PC-9 (cell line): ENCODE data around the gene CTNNA3. TPM values are rescaled to one million over a fixed set of nuclear protein-coding genes. Genes with fewer than 3 reads are reported as not detected.

ENCODE experiments used
- BruUV-seq: library from RNA; stranded (reverse); fragments of 400-500 nt; replicated peaks from 2 replicates; lab custom pipeline; 2021; lab: Mats Ljungman, UMichigan
- CTCF ChIA-PET: fragments of 300-600 bp; sonication (Branson Sonifier 250); formaldehyde crosslinking; loops from one replicate; lab custom pipeline; 2022; ENCODE audit warnings: antibody characterized with exemption; lab: Charles Lee
- POLR2A ChIA-PET: fragments of 300-600 bp; sonication (Branson Sonifier 250); formaldehyde crosslinking; loops from one replicate; lab custom pipeline; 2022; ENCODE audit warnings: antibody characterized with exemption; ENCODE audit not compliant: unreplicated experiment; lab: Charles Lee
- DNase-seq, 2 experiments: peaks; one replicate each; pipeline versions ENCODE4 v3.0.0 to v3.0.0-alpha.2; 2015 to 2022; ENCODE audit warnings: mixed read lengths in 1 of 2
- H2AFZ ChIP-seq: fragments of 200-600 bp; sonication (generic); 2 replicates; pipeline ENCODE4 v1.8.1; 2017; ENCODE audit warnings: antibody characterized with exemption
- H3F3A ChIP-seq: fragments of 200-600 bp; sonication (generic); 2 replicates; pipeline ENCODE4 v1.8.1; 2017; ENCODE audit warnings: antibody characterized with exemption, mild to moderate bottlenecking, low read depth; ENCODE audit not compliant: insufficient read depth
- H3K27ac ChIP-seq: fragments of 200-600 bp; sonication (generic); 2 replicates; pipeline ENCODE4 v1.6.1; 2016; ENCODE audit warnings: mixed run types
- H3K27me3 ChIP-seq: fragments of 200-600 bp; sonication (generic); 2 replicates; pipeline ENCODE4 v1.6.1; 2016; ENCODE audit warnings: low read depth, mixed run types; ENCODE audit not compliant: insufficient read depth
- H3K36me3 ChIP-seq: fragments of 200-600 bp; sonication (generic); 2 replicates; pipeline ENCODE4 v1.6.1; 2016; ENCODE audit warnings: low read depth, mixed run types
- H3K4me1 ChIP-seq: fragments of 200-600 bp; sonication (generic); replicated peaks from 2 replicates; pipeline ENCODE4 v1.6.1; 2016; ENCODE audit warnings: mixed run types; ENCODE audit not compliant: insufficient read depth
- H3K4me2 ChIP-seq: fragments of 200-600 bp; sonication (generic); 2 replicates; pipeline ENCODE4 v1.6.1; 2017; ENCODE audit warnings: mixed run types
- H3K4me3 ChIP-seq: fragments of 200-600 bp; sonication (generic); 2 replicates; pipeline ENCODE4 v1.6.1; 2016; ENCODE audit warnings: mixed run types
- H3K79me2 ChIP-seq: fragments of 200-600 bp; sonication (generic); 2 replicates; pipeline ENCODE4 v1.6.1; 2017; ENCODE audit warnings: low read depth, mixed run types
- H3K9me2 ChIP-seq: fragments of 200-600 bp; sonication (generic); 2 replicates; pipeline ENCODE4 v1.8.1; 2017; ENCODE audit warnings: mild to moderate bottlenecking; ENCODE audit not compliant: insufficient read depth
- H3K9me3 ChIP-seq: fragments of 200-600 bp; sonication (generic); 2 replicates; pipeline ENCODE4 v1.8.1; 2016; ENCODE audit warnings: low read depth; ENCODE audit not compliant: insufficient read depth
- H4K20me1 ChIP-seq: fragments of 200-600 bp; sonication (generic); 2 replicates; pipeline ENCODE4 v1.8.1; 2017; ENCODE audit not compliant: insufficient read depth
- EZH2 ChIP-seq: fragments of 200-600 bp; sonication (generic); IDR thresholded peaks from 2 replicates; pipeline ENCODE4 v1.8.0; 2017; ENCODE audit warnings: antibody characterized with exemption, low read depth
- intact Hi-C: fragments of 100-400 bp; cut with micrococcal nuclease; formaldehyde crosslinking; loops from one replicate; pipeline ENCODE4 v1.10.0; 2022; ENCODE audit not compliant: unreplicated experiment
- total RNA-seq: library from RNA; stranded (reverse); gene quantifications from 2 replicates; pipeline ENCODE4 v1.2.3, GENCODE V29; 2021
- TF ChIP-seq, protein P1 (sequence below): fragments of 200-600 bp; sonication (generic); conservative IDR thresholded peaks from 2 replicates; pipeline ENCODE4 v1.6.1; 2017; ENCODE audit warnings: mixed run types, antibody characterized with exemption, mild to moderate bottlenecking, moderate library complexity

Gene CTNNA3
- total RNA-seq, 1 experiment from 2014 or later: not detected

DNA sequence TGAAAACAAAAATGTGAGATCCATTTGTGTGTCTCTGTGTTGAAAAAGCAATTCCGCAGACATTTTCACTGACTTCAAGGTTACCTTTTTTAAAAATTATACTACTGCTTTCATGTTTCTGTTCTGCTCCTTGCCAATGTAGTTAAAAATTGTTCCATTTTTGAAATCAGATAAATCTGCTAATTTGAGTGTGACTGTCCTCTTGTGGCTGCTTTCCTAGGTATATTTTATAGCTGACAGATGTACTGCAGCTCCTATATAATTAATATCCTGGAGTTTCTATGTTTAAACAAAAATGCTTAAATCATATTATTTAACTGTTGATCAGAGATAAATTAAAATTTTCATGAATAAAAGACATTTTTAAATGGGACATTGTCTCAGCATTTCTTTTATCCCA lies 947.8 kb downstream of the CTNNA3 start:
- no peaks in the 10 kb centered on the region for H3K4me1 ChIP-seq
- BruUV-seq: no TSS peak
- H3K36me3 ChIP-seq: no peaks in the 10 kb centered on the region
- no peaks in the 10 kb centered on the region for H3K79me2 ChIP-seq
- intact Hi-C loops: no loop called here
- no peaks in the 10 kb centered on the region for H4K20me1 ChIP-seq
- H3K9me2 ChIP-seq: no peaks in the 10 kb centered on the region
- no peak for TF ChIP-seq EZH2
- H3K27ac ChIP-seq: no peak overlapping the region
- DNase-seq: no peak
- no peaks in the 10 kb centered on the region for H3F3A ChIP-seq
- H3K4me2 ChIP-seq: no peak overlapping the region
- no peak overlapping the region for H2AFZ ChIP-seq
- ChIA-PET POLR2A (interaction anchor here (0.6 kb wide), 1 partner anchor 83 kb away, joined by 4 read pairs; no protein-coding TSS in a partner anchor), CTCF (no interaction called here)
- H3K4me3 ChIP-seq: no peak overlapping the region
- H3K9me3 ChIP-seq: no peaks in the 10 kb centered on the region
- no peaks in the 10 kb centered on the region for H3K27me3 ChIP-seq

DNA sequence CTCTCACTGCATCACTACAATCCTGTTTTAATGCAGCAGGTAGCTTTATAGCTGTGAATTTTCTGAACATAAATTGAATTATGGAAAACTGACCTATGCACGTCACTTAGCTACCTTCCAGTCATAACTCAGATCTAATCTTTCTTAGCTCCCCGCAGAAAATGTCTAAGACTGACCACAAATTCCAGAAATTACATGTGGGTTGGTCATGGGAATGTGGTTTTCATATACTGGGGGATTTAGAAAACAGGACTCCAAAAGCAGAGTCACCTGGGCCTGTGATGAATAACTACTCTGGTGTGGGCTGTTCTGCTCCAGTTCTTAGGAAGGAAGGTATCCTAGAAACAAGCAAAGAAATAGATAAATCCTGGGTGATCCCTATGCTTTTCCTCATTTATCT lies 948.5 kb downstream of the CTNNA3 start:
- no peak overlapping the region for H3K27ac ChIP-seq
- intact Hi-C loops: loop anchor here (1.0 to 2.0 kb wide), 3 partner anchors 80 to 178 kb away; no protein-coding TSS in a partner anchor
- POLR2A ChIA-PET: interaction anchor here (0.5 kb wide), 1 partner anchor 18 kb away, joined by 4 read pairs; no protein-coding TSS in a partner anchor

DNA sequence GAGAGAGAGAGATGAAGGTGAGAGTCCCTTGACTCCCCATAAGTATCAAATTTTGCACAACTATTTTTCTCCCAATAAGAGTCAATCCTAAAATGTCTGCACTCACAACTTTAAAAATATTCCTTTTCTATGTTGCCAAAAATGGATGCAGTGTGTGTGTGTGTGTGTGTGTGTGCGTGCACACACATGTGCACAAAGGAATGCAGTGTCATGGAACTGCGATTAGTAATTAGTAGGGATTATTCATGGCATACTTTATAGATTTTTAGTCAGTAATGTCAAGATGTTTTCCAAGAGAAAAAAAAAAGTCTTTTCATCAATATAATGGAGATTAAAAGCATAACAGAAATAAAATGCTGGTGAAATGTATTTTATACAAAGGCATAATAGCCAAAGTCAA lies 949.3 kb downstream of the CTNNA3 start:
- Histone ChIP-seq H3K27ac (no peak overlapping the region), H3F3A (no peaks in the 10 kb centered on the region), H4K20me1 (no peaks in the 10 kb centered on the region), H3K4me1 (no peaks in the 10 kb centered on the region), H2AFZ (no peak overlapping the region), H3K4me2 (no peak overlapping the region), H3K9me3 (no peaks in the 10 kb centered on the region), H3K9me2 (no peaks in the 10 kb centered on the region), H3K79me2 (no peaks in the 10 kb centered on the region), H3K4me3 (no peak overlapping the region), H3K36me3 (no peaks in the 10 kb centered on the region), H3K27me3 (no peaks in the 10 kb centered on the region)
- ChIA-PET CTCF (no interaction called here), POLR2A (interaction anchor here (0.7 kb wide), 2 partner anchors 20 to 35 kb away, joined by 3 to 5 read pairs; no protein-coding TSS in a partner anchor)
- intact Hi-C loops: loop anchor here (1.0 to 2.0 kb wide), 3 partner anchors 81 to 179 kb away; no protein-coding TSS in a partner anchor
- no peak for TF ChIP-seq EZH2
- TF ChIP-seq, protein P1, sequence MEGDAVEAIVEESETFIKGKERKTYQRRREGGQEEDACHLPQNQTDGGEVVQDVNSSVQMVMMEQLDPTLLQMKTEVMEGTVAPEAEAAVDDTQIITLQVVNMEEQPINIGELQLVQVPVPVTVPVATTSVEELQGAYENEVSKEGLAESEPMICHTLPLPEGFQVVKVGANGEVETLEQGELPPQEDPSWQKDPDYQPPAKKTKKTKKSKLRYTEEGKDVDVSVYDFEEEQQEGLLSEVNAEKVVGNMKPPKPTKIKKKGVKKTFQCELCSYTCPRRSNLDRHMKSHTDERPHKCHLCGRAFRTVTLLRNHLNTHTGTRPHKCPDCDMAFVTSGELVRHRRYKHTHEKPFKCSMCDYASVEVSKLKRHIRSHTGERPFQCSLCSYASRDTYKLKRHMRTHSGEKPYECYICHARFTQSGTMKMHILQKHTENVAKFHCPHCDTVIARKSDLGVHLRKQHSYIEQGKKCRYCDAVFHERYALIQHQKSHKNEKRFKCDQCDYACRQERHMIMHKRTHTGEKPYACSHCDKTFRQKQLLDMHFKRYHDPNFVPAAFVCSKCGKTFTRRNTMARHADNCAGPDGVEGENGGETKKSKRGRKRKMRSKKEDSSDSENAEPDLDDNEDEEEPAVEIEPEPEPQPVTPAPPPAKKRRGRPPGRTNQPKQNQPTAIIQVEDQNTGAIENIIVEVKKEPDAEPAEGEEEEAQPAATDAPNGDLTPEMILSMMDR: no peak
- no peak for DNase-seq
- no TSS peak for BruUV-seq

More for the DNA sequence above, 948.5 kb downstream of the CTNNA3 start:
- H3K4me3 ChIP-seq: no peak overlapping the region
- TF ChIP-seq EZH2: no peak
- TF ChIP-seq, protein P1: no peak
- CTCF ChIA-PET: no interaction called here
- BruUV-seq: no TSS peak
- H3K36me3 ChIP-seq: no peaks in the 10 kb centered on the region
- no peak overlapping the region for H3K4me2 ChIP-seq
- no peaks in the 10 kb centered on the region for H3K9me3 ChIP-seq
- H3K4me1 ChIP-seq: no peaks in the 10 kb centered on the region
- H4K20me1 ChIP-seq: no peaks in the 10 kb centered on the region
- H3F3A ChIP-seq: no peaks in the 10 kb centered on the region
- no peaks in the 10 kb centered on the region for H3K9me2 ChIP-seq
- H3K27me3 ChIP-seq: no peaks in the 10 kb centered on the region
- peak; percentile 43 to 56 for DNase-seq
- no peaks in the 10 kb centered on the region for H3K79me2 ChIP-seq
- no peak overlapping the region for H2AFZ ChIP-seq
